HG02678 (cell line): ENCODE results near the gene SHMT2.

Experiments used
- ATAC-seq: cut with Tn5 transposase; IDR thresholded peaks from one replicate; pipeline ENCODE4 v1.9.1; 2021; ENCODE audit warnings: mild to moderate bottlenecking, moderate library complexity; ENCODE audit not compliant: unreplicated experiment

Gene SHMT2

DNA sequence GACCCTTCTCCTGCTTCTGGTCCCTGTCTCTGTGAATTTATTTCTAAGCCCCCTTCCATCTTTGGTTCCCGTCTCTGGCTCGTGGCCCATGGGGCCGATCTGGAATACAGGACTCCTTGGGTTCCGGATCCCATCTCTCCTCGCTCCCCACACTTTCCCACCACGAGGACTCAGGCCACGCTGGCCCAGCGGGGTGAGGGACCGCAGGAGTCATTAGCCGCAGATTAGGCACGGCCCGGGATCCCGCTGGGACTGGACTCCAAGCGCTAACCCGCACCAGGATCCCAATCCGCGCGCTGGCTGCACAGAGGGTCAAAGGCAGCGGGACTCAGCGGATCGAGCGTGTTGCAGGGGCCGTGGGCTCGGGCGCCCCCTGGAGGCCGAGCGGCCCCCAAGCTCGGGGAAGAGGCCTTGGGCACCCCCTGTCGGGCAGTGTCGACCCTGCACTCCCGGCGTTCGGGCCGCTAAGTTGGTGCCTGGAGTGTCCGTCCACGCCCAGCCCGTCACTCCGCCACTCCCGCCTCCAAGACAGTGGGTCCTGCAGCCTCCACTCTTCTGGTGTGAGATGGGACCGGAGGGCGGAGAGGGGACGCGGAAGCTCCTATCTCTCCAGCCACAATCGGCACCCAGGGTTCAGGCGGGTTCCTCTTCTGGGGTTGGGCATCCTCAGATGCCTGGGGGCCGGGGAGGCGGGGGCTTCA lies 9.5 kb downstream of the SHMT2 start:
- peak; percentile 57 for ATAC-seq

DNA sequence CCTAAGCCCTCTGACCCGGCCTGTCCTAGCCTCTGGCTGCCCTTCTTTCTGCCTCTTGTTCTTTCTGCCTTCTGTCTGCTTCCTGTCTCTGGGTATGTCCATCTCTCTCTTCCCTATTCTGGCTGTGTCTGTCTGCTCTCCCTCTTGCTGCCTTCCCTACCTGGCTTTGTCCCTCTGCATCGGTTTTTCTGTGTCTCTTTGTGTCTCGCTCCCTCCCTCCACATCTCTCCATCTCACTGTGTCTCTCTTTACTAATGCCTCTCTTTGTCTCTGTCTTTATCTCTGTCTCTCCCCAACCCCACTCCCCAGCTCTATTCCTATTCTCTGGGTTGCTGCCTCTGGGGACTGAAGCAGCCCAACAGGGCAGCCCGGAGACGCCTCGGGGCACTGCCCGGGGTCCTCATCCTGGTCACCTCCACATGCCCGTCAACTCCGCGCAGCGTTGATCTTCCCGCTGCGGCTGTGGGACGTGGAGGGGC lies 10.1 kb downstream of the SHMT2 start:
- ATAC-seq, result no peak

DNA sequence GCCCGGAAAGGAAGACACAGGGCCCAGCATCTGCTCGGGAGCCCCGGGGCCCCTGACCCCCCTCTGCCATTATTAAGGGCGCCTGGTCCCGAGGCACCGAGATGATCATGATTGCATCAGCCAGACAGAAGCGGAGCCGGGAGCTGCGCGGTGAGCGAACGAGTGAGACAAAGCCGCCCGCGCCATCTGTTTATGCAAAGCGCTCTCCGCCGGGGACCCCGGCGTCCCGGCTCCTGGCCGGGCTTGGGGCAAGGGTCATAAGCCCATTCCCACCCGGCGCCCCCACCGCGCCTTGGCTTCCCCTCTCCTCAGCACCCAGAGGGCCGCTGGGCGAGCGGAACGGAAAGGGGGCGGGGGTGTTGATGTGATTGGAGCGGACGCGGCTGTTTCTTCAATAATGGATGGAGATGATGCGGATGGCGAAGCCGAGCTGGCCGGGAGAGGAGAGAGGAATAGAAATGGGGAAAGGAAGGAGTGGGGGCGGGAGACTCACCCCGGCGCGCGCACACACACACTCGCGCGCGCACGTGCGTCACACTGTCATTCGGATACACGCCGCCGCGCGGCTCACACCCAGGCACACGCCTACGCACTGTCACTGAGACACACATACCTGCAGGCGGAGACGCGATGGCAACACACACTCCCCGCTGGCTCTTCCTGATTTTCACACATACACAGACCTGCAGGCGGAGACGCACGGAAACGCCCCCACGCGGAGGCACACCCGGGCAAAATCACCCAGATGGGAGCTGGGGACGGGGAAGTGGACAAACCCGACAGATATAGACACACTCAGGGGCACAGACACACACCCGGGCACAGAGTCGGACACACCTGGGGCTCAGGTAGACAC lies 10.8 kb downstream of the SHMT2 start:
- ATAC-seq, result no peak

DNA sequence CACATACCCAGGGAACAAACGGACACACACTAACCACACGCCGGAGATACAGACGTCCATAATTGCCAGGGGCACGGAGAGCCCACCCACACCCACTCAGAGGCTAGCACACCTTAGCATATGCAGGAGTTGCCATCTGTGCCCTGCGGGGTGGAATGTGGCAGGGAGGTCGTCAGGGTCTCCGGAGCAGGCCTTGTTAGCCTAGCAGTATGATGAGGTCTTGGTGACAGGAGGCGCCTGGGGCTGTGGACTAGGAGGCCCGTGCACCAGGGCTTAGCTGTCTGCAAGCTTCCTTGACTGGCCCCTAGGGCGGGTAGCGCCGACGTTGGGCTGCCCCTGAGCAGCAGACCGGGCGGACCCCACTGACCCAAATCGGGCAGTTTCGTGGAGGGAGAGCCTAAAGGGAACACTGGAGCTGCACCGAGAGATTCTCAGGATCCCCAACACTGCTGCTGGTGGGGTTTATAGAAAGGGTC lies 11.5 kb downstream of the SHMT2 start:
- no peak for ATAC-seq

DNA sequence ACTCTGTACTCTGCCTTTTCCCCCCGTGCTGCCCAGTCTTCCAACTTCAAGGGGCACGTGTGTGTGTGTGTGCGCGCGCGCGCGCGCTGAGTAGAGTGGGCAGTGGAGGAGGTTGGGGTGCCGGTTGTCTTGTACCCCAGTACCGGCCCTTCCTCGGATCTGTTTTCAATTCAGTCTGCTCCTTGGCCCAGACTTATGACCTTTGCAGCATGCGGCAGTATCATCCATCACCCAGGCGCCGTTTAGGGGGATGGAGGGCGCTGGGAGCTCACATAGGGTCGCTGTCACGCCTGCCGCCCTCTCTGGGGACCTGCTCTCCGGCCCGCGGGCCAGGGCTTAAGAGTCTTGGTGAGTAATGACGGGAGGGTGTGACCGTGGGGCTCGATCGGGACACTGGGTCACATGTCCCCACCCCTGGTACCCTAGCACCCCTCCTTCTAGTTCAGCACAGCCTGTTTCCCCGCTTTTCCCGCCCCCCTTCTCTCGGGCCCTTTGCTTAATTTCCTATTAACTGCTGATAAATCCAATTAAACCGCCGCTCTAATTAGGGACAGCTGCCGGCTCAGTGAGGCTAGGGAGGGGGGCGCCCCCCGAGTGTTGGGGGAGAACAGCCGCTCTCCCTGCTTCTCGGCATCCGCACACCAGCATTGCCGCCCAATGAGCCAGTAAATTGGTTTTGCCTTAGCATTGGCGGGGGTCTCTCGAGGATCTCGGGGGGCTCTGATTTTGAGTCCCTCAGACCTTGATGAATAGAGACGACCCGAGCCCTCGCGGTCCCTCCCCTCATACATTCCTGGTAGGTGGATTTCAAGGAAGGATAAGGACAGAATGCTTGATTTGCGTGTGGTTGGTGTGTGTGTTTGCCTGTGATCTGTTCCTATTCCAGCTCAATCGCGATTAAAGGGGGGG lies 12.1 kb downstream of the SHMT2 start:
- no peak for ATAC-seq

DNA sequence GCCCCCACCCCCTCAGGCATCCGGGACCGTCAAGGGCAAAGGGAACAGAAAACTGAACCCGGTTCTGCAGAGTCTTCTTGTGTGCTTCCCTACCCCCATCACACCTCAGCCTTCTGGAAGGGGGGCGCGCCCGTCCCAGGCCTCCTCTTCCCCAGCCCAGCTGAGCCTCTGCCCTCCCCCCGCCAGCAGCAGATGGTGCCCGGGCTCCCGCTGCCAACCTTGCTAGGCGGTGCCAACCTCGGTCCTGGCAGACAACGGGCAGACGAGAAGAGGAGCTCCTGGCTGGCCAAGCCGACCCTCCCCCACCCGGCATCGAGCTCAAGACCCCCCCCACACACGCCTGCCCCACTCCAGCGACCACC lies 12.8 kb downstream of the SHMT2 start:
- no peak for ATAC-seq

DNA sequence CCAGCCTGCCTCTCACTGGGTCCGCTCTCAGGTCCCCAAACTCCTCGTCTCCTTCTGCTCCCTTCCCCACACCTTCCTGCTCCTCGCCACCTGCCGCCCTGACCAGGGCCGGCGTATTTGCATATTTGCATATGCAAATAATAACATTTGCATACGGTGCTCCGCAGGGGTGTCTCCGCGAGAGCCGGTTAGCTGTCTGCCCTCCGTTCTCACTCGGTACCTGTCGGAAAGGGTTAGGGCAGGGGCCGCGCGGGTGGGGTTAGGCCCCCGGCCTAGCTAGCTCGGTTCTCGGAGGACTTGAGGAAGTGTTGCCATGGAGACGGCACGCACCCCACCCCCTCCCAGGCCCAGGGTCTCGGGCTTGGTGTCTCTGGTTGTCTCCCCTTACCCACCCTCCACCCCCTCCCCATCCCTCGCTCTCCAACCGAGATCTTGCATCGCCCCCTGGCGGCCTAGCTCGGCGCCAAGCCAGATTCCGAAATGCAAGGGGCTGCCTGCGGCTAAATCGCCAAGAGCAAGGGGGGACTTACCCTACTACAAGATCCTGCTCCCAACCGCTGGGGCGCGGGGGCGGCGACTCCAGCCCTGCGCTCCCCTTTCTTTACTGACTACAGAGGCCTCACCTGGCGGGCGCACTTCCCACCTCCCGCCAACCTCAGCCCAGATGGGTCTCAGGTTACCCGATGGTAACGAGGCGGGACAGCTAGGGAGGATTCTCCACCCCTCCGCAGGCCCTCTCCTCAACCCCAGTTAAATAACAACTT lies 13.4 kb downstream of the SHMT2 start:
- ATAC-seq, result peak; percentile 39

DNA sequence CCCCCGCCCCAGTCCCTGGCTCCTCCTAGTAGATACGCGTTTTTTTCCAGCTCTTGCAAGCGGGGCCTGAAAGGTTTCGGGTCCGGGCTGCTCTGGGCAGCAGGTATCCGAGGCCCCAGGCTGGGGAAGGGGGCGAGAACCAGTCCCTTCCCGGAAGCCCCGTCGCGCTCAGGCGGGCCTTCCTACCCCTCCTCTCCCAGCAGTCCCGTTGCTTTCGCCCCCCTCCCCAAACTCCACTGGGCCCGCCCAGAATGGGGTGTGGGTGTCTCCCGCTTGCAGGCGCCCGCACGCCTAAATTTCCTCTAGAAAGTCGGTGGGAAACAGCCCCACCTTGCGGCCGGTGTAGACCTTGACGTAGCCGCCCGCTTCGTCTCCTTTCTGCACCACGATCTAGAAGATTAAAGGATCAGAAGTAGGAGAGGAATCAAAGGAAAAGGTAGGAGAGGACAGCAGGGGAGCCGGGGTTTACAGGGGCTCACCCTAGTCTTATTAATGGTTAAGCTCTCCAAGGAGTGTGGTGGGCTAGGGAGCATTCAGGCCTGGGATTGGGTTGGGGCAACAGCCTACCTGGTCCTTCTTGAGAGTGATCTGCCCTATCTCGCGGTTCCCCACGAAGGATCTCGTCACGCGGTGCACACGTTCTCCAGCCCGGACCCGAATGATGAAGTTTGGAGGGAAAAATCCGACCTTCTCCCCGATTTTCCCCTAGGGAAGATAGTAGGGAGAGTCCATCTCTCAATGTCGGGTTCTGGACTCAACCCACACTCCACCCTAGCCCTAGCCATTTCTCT lies 14.2 kb downstream of the SHMT2 start:
- ATAC-seq, result no peak

DNA sequence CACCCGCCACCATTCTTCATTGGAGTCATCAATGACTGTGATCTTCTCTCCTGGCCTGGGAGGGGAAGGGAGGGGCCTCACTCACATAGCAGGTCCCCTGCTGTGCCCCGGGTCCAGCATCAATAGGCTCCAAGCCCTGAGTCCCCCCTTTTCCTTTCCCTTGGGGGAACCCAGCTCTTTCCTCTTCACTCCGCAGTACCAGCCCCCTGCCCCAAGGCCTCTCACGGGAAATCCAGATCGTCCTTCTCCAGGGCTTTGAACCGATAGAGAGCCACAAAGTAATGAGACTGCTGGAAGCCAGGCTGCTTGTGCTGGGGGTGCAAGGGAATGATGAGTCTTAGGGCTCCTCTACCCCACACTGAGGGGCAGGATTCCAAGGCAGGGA lies 14.8 kb downstream of the SHMT2 start:
- ATAC-seq, result no peak

DNA sequence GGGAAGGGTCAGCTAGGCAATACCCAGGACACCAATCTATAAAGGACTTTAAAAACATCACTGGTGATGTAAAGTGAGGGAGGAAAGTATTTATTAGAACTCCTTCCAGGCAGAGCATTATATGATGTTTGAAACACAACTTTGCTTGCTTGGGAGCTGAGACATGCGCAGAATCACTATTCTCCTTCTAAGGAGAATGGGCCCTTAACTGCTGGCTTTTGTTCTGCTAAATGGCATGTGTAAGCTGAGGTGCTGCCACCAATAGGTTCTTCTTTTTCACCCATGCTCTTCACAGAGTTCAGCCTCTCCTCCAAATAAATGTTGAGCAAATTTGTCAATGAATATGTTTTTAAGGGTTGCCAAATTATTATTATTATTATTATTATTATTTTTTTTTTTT lies 17.5 kb downstream of the SHMT2 start:
- ATAC-seq, result no peak

DNA sequence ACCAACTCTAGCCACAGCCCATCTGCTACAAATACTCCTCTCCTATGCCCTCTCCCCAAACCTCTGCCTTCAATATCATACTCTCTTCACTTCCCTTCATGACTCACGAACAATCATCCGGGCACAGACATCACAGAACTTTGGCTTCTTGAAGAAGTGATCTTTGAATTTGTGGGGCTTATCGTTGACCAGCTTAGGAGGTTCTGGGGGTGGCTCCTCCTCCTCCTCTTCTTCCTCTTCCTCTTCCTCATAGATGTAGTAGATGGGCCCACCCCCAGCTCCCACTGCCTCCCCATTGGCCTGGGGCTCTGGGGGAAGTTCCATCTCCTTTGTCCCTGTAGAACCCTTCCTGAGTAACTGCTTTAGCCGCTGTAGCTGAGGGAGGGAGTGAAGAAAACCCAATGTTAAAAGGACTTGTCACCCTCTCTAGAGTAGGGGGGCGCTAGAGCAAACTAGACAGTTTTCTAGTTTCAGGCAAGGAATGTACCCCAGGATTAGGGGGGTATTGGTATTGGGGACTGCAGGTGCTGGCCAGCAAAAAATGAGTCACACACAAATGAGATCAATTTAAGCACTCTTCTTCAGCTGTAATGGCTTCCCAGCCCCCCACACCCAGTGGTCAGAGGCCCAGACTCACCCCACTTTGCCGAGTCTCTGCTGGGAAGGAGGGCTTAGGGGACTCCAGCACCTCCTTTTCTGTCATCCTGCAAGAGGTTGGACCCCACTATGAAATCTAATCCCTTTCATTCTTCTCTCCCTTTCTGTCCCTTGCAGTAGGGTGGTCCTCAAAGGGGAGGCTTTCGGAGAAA lies 19.6 kb downstream of the SHMT2 start:
- ATAC-seq, result no peak

DNA sequence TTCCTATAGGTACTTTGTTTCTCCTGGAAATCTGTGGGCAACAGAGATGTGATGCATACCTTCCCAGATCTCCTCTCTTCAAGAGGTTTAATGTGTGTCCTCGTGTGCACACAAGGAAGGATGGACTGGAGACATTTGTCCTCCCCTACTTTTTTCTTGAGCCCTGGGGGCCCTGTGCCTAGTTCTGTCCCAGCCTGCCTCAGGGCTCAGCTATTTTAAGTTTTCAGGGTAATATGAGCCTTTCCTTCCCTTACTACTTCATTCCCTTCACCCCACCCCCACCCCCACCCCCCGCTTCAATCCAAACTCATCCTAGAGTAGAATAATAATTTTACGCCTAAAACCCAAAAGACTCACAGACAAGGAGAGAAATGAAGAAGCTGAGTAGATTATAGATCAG lies 21.0 kb downstream of the SHMT2 start:
- no peak for ATAC-seq

DNA sequence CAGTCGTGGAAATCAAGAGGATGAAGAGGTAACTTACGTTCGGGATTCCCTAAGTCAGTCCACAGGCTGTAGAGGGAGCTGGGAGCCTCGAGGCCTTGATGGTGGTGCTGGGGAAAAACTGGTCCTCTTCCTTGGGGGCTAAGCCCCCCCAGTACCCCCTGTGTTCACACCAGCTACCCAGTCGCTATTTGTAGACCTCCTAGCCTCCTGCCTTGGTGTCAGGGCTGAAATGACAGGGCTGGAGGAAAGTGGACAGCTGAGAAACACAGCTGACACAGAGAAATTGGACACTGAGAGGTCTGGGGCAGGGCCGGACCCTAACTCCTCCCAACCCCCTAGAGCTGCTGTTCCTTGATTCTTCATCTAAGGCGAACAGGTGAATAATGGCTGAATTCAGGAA lies 21.4 kb downstream of the SHMT2 start, which contains the start of gene STAC3:
TSS of gene STAC3 (minus strand) at position 232 of the 400 bp plus-strand sequence. CDS start 1,551 bp downstream, outside the sequence.
- ATAC-seq, result no peak

DNA sequence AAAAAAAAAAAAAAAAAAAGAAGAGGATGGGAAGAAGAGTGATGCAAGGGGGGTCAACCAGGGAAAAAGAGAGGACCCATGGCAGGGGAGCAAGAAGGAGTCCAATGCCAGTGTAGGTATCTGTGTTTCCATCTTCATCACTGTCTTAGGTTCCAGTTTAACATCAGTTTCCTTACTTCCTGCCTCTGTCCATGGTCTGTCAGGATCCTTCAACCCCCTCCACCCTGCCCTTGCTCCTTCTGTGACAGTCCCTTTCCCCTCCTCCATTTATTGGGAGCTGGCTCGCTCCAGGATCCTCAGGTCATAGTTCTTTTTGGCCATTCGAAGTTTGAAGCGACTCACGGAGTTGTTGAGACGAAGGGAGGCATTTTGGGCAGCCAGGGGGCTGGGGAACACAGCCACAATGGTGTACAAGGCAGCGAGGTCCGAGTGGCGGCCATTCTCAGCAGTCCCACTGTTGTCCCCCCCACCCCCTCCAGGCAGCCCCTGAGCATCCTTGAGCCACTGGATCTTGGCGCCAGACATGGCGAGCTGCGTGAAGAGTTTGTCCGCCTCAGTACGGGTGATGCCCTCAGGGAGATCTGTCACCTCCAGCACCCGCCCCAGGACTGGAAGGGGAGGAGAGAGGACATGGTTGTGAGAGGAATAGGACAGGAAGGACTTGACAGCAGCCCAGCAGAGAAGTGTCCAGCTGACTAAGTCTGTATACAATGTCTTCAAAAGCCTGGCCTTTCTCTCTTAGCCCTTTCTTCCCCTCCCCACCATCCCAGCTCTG lies 25.2 kb downstream of the SHMT2 start:
- no peak for ATAC-seq

DNA sequence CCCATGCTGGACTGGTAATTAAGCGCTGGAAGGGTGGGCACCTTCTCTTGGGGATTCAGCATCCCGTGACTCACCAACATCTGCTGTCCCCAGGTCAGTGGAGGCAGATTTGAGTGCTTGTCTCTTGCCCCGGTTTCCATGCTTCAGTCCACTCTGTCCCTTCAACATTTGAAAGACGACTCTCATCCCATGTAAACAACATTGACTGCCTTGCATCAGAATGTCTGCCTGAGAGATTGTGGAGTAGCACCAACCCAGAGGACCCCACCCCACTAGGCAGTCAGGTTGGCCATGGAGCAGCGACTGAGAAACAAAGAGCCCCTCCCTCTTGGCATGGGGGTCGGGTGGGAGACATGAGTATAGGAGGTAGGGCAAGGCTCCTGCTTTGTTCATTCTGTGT lies 26.4 kb downstream of the SHMT2 start:
- no peak for ATAC-seq

DNA sequence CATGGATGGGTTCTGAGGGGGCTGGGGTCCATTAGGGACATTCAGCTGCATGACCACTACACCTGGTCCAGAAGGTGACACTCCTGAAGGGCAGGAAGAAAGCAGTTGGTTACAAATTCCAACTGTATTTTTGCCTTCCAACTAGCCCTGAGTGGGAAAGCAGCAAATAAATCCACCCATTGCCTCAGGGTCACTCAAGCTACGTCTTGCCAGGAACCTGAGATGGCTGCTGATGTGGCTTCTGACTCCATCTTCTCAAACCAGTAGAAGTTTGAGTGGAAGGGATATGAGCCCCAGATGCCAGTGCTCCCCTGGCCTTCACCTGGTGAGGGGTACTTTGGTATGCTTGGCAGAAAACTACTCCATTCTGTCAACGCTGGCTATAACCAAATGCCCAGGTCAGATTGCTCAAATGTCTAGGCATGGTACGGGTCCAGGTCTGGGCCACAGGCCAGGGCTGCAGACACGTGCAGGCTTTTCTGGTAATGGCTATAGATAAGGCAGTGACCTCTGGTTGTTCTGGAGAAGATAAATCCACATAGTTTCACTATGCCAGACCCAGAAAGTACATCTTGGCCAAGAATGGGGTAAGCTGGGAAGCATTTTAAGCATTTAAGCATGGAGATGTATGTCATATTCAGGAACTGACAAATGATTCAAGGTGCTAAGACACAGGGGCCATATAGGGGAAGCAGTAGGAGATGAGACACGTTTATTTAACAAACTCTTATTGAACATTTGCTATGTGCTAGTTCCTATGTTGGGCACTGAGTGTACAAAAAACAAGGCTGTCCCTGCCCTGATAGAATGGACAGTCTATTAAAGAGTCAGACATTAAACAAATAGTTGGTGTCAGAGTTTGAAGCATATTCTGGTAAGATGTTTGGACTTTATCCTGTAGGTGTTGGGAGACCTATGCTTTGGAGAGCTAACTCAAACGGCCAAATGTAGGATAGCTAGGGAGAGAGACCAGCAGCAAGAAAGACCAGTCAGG lies 29.8 kb downstream of the SHMT2 start:
- ATAC-seq, result no peak

DNA sequence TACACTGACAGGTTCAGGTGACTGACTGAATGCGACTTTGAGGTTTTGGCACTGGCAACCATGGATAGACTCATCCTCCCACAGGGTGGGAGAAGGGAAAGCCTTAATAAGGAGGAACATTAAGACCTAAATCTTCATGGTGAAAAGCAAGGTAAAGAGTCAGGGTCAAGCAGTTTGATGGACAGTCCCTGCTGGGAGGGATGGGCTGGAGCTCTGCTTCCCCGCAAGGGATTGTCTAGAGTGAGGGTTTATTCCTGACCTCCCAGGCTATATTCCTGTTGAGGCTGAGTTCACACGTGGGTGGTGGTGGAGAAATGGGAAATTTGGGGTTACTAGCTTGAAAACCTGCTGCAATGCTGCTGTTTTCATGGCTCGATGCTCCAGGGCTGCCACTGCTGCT lies 30.9 kb downstream of the SHMT2 start:
- no peak for ATAC-seq
